ENCODE measurements around the gene CSNK2B.

CSNK2B gene

GRCh38 chr6:31658158-31658688 is 7.7 kb upstream of the CSNK2B start:
- H2BK15ac ChIP-seq (replicated peaks; ENCODE audit: low read depth), result no peak overlapping the region
- H3K79me2 ChIP-seq (ENCODE audit: control insufficient read depth, insufficient read depth, low read length), result peaks cover 17% of the 10 kb centered on the region
- no peak overlapping the region for H3K4me3 ChIP-seq (ENCODE audit: low read length)
- H2AK5ac ChIP-seq (ENCODE audit: low read length), result no peak overlapping the region
- H3K36me3 ChIP-seq (ENCODE audit: control insufficient read depth, insufficient read depth, low read length), result no peaks in the 10 kb centered on the region
- H3K56ac ChIP-seq (ENCODE audit: low read length), result peak overlapping the region; percentile 17
- H4K8ac ChIP-seq (ENCODE audit: low read depth, low read length), result no peak overlapping the region
- H3K18ac ChIP-seq (ENCODE audit: low read length), result no peak overlapping the region
- DNase-seq, result no peak
- no peaks in the 10 kb centered on the region for H3K27me3 ChIP-seq (ENCODE audit: insufficient read depth, low read length, poor library complexity)
- H3K27ac ChIP-seq (ENCODE audit: low read depth, low read length), result no peak overlapping the region
- no peak overlapping the region for H2BK5ac ChIP-seq (ENCODE audit: low read length)
- H3K4ac ChIP-seq (ENCODE audit: low read depth, low read length), result no peak overlapping the region
- no peak overlapping the region for H3K23ac ChIP-seq (ENCODE audit: low read length)
- WGBS (ENCODE audit: extremely low coverage, insufficient coverage, low lambda C conversion rate), result no CpG with 5 or more reads among the region's 4 CpGs
- no peak overlapping the region for H4K5ac ChIP-seq (ENCODE audit: low read length)
- peaks cover 18% of the 10 kb centered on the region for H3K79me1 ChIP-seq (ENCODE audit: low read length)
- H3K9ac ChIP-seq (ENCODE audit: low read length), result no peak overlapping the region
- H2BK120ac ChIP-seq (ENCODE audit: low read depth, low read length), result no peak overlapping the region
- H3K4me1 ChIP-seq (ENCODE audit: control insufficient read depth, low read depth, low read length), result peaks cover 3% of the 10 kb centered on the region
- H3K4me2 ChIP-seq (ENCODE audit: low read length), result no peak overlapping the region

GRCh38 chr6:31658983-31659648 is 6.8 kb upstream of the CSNK2B start:
- Histone ChIP-seq H3K27me3 (ENCODE audit: insufficient read depth, low read length, poor library complexity) (no peaks in the 10 kb centered on the region), H3K56ac (ENCODE audit: low read length) (peak overlapping the region; percentile 61), H3K4me3 (ENCODE audit: low read length) (no peak overlapping the region), H4K8ac (ENCODE audit: low read depth, low read length) (no peak overlapping the region), H3K4ac (ENCODE audit: low read depth, low read length) (no peak overlapping the region), H4K5ac (ENCODE audit: low read length) (no peak overlapping the region), H3K4me2 (ENCODE audit: low read length) (peak overlapping the region; percentile 75), H3K27ac (ENCODE audit: low read depth, low read length) (no peak overlapping the region), H2BK15ac (replicated peaks; ENCODE audit: low read depth) (no peak overlapping the region), H3K23ac (ENCODE audit: low read length) (no peak overlapping the region), H3K79me1 (ENCODE audit: low read length) (peaks cover 23% of the 10 kb centered on the region), H2BK120ac (ENCODE audit: low read depth, low read length) (no peak overlapping the region), H3K18ac (ENCODE audit: low read length) (no peak overlapping the region), H3K9ac (ENCODE audit: low read length) (peak overlapping the region; percentile 79), H3K4me1 (ENCODE audit: control insufficient read depth, low read depth, low read length) (peaks cover 8% of the 10 kb centered on the region), H2AK5ac (ENCODE audit: low read length) (no peak overlapping the region), H3K36me3 (ENCODE audit: control insufficient read depth, insufficient read depth, low read length) (no peaks in the 10 kb centered on the region), H2BK5ac (ENCODE audit: low read length) (no peak overlapping the region), H3K79me2 (ENCODE audit: control insufficient read depth, insufficient read depth, low read length) (peaks cover 26% of the 10 kb centered on the region)
- DNase-seq, result no peak
- WGBS (ENCODE audit: extremely low coverage, insufficient coverage, low lambda C conversion rate), result no CpG with 5 or more reads among the region's 13 CpGs

GRCh38 chr6:31659649-31660380 is 6.1 kb upstream of the CSNK2B start:
- Histone ChIP-seq H2BK5ac (ENCODE audit: low read length) (no peak overlapping the region), H2BK15ac (replicated peaks; ENCODE audit: low read depth) (no peak overlapping the region), H3K79me2 (ENCODE audit: control insufficient read depth, insufficient read depth, low read length) (peaks cover 30% of the 10 kb centered on the region), H3K4me2 (ENCODE audit: low read length) (peak overlapping the region; percentile 75), H3K18ac (ENCODE audit: low read length) (no peak overlapping the region), H3K4me3 (ENCODE audit: low read length) (peak overlapping the region; percentile 65), H4K8ac (ENCODE audit: low read depth, low read length) (no peak overlapping the region), H3K79me1 (ENCODE audit: low read length) (peaks cover 27% of the 10 kb centered on the region), H3K23ac (ENCODE audit: low read length) (no peak overlapping the region), H3K27me3 (ENCODE audit: insufficient read depth, low read length, poor library complexity) (no peaks in the 10 kb centered on the region), H3K9ac (ENCODE audit: low read length) (peak overlapping the region; percentile 79), H3K27ac (ENCODE audit: low read depth, low read length) (no peak overlapping the region), H3K4ac (ENCODE audit: low read depth, low read length) (peak overlapping the region; percentile 73), H4K5ac (ENCODE audit: low read length) (no peak overlapping the region), H3K4me1 (ENCODE audit: control insufficient read depth, low read depth, low read length) (peaks cover 8% of the 10 kb centered on the region), H3K36me3 (ENCODE audit: control insufficient read depth, insufficient read depth, low read length) (no peaks in the 10 kb centered on the region), H2AK5ac (ENCODE audit: low read length) (no peak overlapping the region), H2BK120ac (ENCODE audit: low read depth, low read length) (no peak overlapping the region), H3K56ac (ENCODE audit: low read length) (peak overlapping the region; percentile 83)
- whole genome bisulfite sequencing (ENCODE audit: extremely low coverage, insufficient coverage, low lambda C conversion rate), result no CpG with 5 or more reads among the region's 13 CpGs
- no peak for DNase-seq

GRCh38 chr6:31660381-31661261 is 5.3 kb upstream of the CSNK2B start, which contains the start of gene C6orf47:
C6orf47 (minus strand) TSS chr6:31660778; CDS start chr6:31659947, 831 bp downstream.
- Histone ChIP-seq H2BK5ac (ENCODE audit: low read length) (peak within 1 kb of the TSS; percentile 29), H3K9ac (ENCODE audit: low read length) (peak within 1 kb of the TSS; percentile 79), H2AK5ac (ENCODE audit: low read length) (no peak within 1 kb of the TSS), H3K27ac (ENCODE audit: low read depth, low read length) (peak within 1 kb of the TSS; percentile 53), H3K56ac (ENCODE audit: low read length) (peak within 1 kb of the TSS; percentile 84), H3K79me1 (ENCODE audit: low read length) (peaks cover 27% of the 10 kb centered on the region), H3K79me2 (ENCODE audit: control insufficient read depth, insufficient read depth, low read length) (peaks cover 30% of the 10 kb centered on the region), H4K8ac (ENCODE audit: low read depth, low read length) (no peak within 1 kb of the TSS), H3K4me1 (ENCODE audit: control insufficient read depth, low read depth, low read length) (peaks cover 8% of the 10 kb centered on the region), H3K4me3 (ENCODE audit: low read length) (peak within 1 kb of the TSS; percentile 65), H3K4ac (ENCODE audit: low read depth, low read length) (peak within 1 kb of the TSS; percentile 73), H3K36me3 (ENCODE audit: control insufficient read depth, insufficient read depth, low read length) (no peaks in the 10 kb centered on the region), H2BK120ac (ENCODE audit: low read depth, low read length) (no peak within 1 kb of the TSS), H3K23ac (ENCODE audit: low read length) (peak within 1 kb of the TSS; percentile 1), H3K18ac (ENCODE audit: low read length) (peak within 1 kb of the TSS; percentile 42), H3K27me3 (ENCODE audit: insufficient read depth, low read length, poor library complexity) (no peaks in the 10 kb centered on the region), H3K4me2 (ENCODE audit: low read length) (peak within 1 kb of the TSS; percentile 75), H2BK15ac (replicated peaks; ENCODE audit: low read depth) (no peak within 1 kb of the TSS), H4K5ac (ENCODE audit: low read length) (no peak within 1 kb of the TSS)
- WGBS (ENCODE audit: extremely low coverage, insufficient coverage, low lambda C conversion rate), result no CpG with 5 or more reads among the region's 52 CpGs
- peak; percentile 90 for DNase-seq

- no peak overlapping the region for H3K4ac ChIP-seq (ENCODE audit: low read depth, low read length)
- H2AK5ac ChIP-seq (ENCODE audit: low read length), result no peak overlapping the region
- no CpG with 5 or more reads among the region's 12 CpGs for WGBS (ENCODE audit: extremely low coverage, insufficient coverage, low lambda C conversion rate)
- no peak for DNase-seq
- H2BK15ac ChIP-seq (replicated peaks; ENCODE audit: low read depth), result no peak overlapping the region
- peaks cover 8% of the 10 kb centered on the region for H3K4me1 ChIP-seq (ENCODE audit: control insufficient read depth, low read depth, low read length)
- no peak overlapping the region for H3K18ac ChIP-seq (ENCODE audit: low read length)
- no peaks in the 10 kb centered on the region for H3K36me3 ChIP-seq (ENCODE audit: control insufficient read depth, insufficient read depth, low read length)
- H3K79me1 ChIP-seq (ENCODE audit: low read length), result peaks cover 29% of the 10 kb centered on the region
- no peak overlapping the region for H2BK120ac ChIP-seq (ENCODE audit: low read depth, low read length)
- no peaks in the 10 kb centered on the region for H3K27me3 ChIP-seq (ENCODE audit: insufficient read depth, low read length, poor library complexity)
- H3K79me2 ChIP-seq (ENCODE audit: control insufficient read depth, insufficient read depth, low read length), result peaks cover 35% of the 10 kb centered on the region
- no peak overlapping the region for H2BK5ac ChIP-seq (ENCODE audit: low read length)
- no peak overlapping the region for H3K23ac ChIP-seq (ENCODE audit: low read length)
- H4K8ac ChIP-seq (ENCODE audit: low read depth, low read length), result no peak overlapping the region
- H3K9ac ChIP-seq (ENCODE audit: low read length), result peak overlapping the region; percentile 77
- H3K56ac ChIP-seq (ENCODE audit: low read length), result peak overlapping the region; percentile 84
- peak overlapping the region; percentile 53 for H3K27ac ChIP-seq (ENCODE audit: low read depth, low read length)
- no peak overlapping the region for H3K4me3 ChIP-seq (ENCODE audit: low read length)
- H4K5ac ChIP-seq (ENCODE audit: low read length), result no peak overlapping the region
- no peak overlapping the region for H3K4me2 ChIP-seq (ENCODE audit: low read length)
Observed at GRCh38 chr6:31661262-31662123, 4.4 kb upstream of the CSNK2B start.
